Measurements from ENCODE around the gene MAPK9.

- no peak for TF ChIP-seq TAF1 (IDR thresholded peaks at IDR 0.05; ENCODE audit: borderline replicate concordance, low read depth, low read length)
- TF ChIP-seq POLR2A (IDR thresholded peaks at IDR 0.05; ENCODE audit: low read depth, low read length): no peak
- no peak for TF ChIP-seq POLR2AphosphoS5 (IDR thresholded peaks at IDR 0.05; ENCODE audit: low read depth, low read length)
Observed at GRCh38 chr5:180330270-180330648, 38.4 kb upstream of the MAPK9 start.

Data from GM12892 (cell line).